ENCODE measurements around the gene ZCCHC24.

ZCCHC24 gene

DNA sequence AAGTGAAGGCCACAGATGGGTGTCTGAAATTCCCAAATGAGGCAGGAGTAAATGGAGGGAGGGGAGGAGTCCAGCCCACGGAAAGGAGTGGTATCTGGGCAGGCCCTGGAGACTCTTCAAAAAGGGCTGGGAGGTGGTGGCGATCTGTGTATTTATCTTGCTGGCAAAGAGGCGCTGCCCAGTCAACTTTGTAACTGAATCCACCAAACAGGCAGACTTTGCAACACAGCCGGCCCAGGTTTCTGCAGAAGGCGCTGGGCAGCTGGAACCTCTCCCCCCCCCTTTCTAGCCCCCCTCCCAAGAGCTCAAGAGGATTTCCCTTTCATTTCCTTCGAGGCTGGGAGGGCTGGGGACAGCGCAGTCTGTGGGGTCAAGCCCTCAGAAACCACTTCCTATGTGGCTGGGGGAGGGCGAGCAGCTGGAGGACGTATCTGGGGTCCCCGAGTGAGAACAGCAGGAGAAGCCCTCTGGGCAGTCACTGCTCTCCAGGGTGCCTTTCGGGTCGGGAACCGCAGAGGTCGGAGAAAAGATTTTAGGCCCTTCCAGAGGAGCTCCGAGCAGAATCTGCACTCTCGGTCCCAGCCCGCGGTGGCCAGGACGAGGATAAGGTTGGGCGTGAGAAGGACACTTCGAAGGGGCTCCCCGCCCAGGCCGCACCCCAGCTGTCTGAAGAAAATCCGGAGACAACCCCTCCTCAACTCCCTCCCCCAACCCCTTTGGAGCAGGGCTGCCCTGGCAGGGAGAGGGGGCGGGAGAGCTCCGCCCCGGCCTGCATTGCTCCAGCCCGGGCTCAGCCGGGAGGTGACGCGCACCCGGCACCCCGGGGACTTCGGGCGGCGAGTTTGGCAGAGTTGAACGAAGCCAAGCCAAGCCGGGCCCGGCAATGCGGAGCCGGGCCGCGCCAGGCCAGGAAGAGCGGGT is 965 bp downstream of the ZCCHC24 start:
- DNase-seq, result peak; percentile 6

DNA sequence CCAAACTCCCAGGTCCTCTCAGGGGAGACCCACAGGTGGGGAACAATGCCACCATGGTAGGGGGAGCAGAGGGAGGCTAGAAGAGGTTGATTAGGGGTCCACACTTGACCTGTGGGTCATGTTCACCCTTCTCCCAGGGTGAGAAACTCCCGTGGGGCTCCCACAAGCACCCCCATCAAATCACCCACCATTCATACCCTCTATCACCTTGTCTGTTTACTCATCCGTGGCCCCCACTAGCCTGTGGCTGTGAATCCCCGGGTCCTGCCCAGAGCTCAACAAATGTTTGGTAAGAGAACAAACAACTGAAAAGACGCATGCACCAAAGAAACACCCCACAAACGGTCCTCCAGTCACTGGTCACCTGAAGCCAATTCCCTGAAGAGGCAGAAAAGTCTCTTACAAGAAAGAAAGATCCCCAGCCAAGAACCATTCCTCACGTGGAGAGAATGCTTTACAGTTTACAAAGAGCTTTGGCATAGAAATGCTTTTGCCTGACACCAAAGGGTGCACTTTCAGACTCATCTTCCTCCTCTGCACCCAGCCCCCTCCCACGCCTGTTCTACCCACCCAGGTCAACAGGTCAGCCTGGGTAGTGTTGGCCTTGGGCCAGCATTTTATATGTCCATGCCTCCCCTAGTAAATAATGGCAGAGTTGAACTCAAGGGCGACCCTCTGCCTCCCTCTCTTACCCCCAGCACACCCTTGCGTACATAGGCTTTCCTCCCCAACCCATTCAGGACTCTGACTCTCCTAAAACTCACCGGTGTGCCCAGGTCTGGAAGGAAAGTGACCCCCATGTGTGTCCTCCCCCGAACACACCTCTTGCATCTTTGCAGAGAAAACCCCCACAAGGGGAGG is 1.9 kb downstream of the ZCCHC24 start:
- DNase-seq, result no peak

- no peak for DNase-seq
These were observed 3.0 kb downstream of the ZCCHC24 start for GRCh38 chr10:79442171-79443040.

DNA sequence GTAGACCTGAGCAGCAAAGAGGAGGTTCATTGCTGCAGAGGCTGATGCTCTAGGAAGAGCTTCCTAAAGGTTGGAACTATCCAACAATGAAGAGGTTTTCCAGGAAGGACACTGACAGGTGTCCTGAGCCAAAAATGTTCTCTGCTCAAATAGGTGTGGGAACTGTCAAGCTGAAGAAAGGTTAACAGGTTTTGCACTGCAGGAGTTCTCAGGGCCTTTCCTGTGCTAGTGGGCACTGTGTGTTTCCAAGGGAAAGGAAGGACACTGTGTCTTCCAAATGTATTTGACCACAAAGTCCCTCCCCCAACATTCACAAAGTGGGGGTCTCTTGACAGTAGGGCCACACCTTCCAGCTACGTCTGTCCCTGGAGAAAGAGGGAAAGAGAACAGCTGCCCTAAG is 4.0 kb downstream of the ZCCHC24 start:
- no peak for DNase-seq

DNA sequence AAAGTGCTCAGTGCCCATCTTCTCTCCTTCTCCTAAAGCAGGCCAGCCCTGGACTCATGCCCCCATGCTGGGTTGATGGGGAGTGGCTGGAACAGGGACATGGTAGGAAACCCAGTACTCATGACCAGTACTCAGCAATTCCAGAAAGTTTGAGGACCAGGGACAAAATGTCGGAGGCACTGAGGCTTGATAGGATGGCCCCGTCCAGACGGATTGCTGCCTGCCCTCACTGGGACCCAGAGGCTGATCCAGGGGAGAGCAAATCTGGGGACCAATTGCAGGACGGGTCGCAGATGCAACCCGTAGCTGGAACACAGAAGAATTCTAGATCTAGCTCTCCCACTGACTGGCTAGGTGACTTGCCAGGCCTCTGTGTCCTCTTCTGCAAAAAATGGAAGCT is 5.1 kb downstream of the ZCCHC24 start:
- no peak for DNase-seq

- DNase-seq, result no peak
These were observed 6.7 kb downstream of the ZCCHC24 start for GRCh38 chr10:79438699-79439085.

DNA sequence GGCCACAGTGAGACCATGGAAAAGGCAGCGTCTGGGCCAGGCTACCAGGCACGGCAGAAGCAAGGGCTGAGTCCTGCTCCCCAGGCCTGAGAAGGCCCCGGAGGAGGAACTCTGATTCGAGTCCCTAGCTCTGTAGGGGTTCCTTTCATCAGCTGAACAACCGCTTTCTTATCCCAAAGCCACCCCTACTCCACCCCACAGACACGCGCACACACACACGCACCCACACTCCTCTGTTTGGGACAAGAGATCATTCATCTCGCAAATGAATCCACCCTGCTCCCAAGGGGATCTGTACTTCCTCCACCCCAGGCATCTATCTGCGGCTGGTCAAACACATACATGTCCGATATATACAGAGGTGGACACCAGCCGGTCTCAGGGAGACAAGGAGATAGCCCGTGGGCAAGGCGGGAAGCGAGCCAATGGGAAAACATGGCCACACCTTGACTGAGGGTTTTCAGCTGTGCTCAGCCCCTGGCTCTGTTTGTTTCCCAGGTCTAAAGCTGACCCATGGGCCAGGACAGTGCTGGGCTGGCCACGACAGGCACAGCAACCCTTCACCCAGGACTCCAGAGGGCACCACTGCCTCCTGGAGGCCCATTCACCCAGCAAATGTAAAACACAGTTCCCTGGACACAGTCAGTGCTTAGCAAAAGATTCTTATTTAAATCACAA is 7.3 kb downstream of the ZCCHC24 start:
- no peak for DNase-seq

GRCh38 chr10:79437111-79437814 is 8.2 kb downstream of the ZCCHC24 start:
- no peak for DNase-seq

- DNase-seq, result no peak
These were observed 8.6 kb downstream of the ZCCHC24 start for GRCh38 chr10:79436850-79437103.

DNA sequence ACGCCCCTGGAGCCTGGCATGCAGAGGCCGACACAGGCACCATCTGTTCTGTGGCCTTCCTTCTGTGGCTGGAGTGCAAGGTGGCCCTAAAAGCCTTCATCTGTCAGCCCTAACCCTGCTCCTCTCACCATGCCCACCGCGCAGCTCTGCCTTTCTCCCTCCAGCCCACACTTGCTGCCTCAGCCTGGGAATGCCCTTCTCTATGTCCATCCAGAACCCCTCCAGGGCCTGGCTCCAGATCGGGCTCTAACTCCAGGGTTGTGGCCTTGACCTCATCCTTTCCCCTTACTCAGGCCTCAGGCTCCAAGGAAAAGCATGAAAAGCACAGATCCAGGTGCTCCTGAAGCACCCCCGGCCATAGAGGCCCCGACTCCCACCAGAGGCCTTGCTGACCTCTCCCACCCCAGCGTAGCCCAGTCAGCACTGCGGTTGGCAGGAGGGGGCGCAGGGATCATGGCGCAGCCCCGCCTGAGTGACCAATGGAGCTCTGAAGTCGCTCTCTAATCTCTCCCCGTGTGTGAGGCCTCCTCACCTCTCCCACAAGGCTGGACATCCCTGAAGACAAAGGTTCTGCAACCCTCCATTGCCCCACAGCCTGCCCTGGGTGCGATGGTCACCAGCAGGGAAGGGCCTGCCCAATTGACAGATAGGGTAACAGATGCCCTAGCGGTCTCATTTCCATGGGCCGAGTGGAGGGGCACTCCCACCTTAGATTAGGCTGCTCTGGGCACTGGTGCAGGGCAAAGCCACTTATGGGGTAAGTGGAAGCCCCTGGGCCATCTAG is 9.2 kb downstream of the ZCCHC24 start:
- DNase-seq, result no peak

DNA sequence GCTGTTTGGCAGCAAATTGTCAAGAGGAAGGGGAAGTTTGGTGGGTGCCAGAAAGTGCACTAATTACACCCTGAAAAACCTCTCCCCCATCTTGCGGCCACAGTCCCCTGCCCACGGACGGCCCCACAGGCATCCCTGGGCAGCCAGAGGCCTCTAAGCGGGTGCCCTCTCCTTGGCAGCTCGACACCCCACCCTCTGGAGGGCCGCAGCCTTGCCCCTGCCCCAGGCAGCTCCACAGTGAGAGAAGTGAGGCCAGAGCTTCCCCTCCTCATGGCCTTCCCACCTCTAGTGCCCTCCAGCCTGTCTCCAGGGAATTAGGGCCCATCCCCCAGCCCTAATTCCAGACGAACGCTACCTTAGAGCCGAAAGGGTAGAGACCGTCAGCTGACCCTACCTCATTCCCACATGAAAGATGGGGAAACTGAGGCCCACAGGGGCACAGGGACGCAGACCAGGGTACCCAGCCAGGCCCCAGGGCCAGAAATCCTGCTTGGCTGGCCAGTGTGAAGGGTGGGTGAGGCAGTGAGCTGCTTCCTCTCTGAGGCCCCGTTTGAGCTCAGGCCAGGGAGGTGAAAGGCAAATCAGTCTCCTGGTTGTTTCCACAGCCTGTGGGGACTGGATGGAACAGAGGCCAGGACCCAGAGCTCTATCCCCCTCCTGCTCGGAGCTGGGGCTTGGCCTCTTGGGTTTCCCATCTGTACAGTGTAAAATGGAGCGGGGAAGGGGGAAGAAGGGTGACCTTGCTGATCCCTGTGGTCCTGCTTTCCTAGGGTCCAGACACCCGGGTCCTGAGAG is 10.0 kb downstream of the ZCCHC24 start:
- no peak for DNase-seq

GRCh38 chr10:79434821-79435251 is 10.6 kb downstream of the ZCCHC24 start:
- DNase-seq, result no peak

- DNase-seq, result no peak
These were observed 11.2 kb downstream of the ZCCHC24 start for GRCh38 chr10:79434223-79434687.

DNA sequence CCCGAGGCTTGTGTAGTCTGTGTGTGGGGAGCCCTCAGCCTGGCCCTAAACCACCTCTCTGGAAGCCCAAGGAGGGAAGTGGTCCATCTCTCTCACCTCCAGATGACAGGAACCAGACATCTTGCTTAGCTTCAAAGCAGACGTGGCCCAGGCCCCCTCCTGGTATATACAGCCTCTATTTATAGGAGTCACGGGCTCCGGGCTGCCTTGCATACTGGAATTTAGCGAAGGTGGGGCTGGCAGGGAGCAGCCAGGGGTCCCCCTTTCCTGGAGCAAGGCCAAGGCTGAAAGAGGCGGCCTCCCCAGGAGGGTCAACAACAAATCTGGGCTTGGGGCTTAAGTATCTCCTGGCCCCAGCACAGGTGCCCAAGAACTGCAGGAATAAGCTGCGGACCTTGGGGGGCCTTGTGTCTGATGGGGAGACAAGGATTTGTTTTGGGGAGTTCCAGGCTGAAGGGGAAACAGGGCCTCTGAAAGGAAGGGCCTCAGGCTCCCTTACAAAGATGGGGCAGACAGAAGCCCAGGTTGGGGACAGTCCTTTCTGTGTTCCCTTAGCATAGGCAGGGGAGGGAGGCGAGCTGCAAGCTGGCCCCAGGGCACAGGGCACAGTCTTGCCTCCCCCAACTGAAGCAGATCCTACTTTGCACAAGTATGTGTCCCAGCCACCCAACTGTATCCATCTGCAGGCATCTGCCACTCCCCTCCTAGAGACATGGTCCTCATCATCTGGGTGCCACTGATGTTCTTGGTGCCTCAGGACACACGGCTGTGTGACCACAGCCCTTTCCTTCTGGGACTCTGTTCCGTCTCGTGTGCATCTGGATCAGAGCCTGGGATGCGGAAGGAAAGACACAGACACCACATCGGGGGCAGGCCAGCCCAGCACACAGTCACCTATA is 11.9 kb downstream of the ZCCHC24 start:
- no peak for DNase-seq

GRCh38 chr10:79431891-79432831 is 13.3 kb downstream of the ZCCHC24 start:
- DNase-seq, result no peak

DNA sequence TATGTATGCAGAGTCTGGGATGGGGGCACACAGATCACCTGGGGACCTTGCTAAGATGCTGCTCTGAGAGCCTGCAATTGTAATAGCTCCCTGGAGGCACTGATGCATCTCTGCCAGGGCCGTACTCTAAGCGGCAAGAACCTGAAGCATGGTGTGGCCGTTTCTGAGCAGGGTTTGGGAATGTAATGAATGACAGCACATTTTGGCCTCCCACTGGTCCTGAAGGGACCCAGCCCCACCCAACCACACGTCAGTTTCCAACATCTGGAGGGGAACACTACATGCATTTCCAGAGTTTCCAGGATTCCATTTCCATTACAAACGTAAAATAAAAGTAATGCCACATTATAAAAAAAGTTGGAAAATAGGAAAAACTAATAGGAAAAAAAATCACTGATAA is 14.0 kb downstream of the ZCCHC24 start:
- DNase-seq, result no peak

- DNase-seq, result no peak
These were observed 14.5 kb downstream of the ZCCHC24 start for GRCh38 chr10:79430936-79431335.

Data from COR-L47 (cell line).